ENCODE data around the gene WIZ.

The WIZ gene

DNA sequence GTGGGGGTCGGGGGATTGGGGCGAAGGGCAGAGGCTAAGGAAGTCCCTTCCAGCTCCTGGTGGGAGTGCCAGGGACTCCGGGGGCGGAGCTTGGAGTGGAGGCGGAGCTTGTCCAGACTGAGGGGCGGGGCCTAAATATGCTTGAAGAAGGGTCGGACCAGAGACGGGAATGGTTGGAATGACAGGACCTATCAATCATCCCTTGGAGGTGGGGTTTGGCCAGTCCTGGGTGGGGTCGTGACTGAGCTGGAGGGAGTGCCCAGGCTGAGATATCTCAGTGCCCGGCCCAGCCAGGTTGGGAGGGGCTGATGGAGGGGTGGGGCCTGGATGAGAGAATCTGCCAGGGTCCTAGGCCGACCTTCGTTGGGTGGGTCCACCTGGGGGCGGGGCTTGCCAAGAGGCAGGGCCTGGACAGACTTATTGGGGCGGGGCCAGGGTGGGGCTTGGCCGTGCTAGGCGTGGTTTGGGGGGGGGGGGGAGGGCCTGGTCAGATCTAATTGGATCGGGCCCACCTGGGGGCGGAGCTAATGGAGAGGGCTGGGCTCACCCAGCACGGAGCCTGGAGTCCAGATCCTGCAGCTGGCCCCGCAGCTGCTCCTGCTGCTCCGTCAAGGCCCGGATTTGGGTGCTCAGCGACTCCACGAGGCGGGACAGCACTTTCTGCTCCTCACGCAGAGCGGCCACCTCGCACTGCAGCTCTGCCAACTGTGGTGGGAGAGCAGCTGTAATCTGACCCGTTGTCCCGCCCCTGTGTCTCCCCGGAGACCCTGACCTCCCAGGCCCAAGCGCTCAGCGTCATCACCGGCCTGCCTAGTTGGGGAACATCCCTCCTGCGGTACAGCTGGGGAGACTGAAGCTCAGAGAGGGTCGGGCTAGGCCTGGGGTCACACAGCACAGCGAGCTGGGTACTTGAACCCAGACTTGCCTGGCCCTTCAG is 2.6 kb upstream of the WIZ start:
- TF ChIP-seq, protein P1, sequence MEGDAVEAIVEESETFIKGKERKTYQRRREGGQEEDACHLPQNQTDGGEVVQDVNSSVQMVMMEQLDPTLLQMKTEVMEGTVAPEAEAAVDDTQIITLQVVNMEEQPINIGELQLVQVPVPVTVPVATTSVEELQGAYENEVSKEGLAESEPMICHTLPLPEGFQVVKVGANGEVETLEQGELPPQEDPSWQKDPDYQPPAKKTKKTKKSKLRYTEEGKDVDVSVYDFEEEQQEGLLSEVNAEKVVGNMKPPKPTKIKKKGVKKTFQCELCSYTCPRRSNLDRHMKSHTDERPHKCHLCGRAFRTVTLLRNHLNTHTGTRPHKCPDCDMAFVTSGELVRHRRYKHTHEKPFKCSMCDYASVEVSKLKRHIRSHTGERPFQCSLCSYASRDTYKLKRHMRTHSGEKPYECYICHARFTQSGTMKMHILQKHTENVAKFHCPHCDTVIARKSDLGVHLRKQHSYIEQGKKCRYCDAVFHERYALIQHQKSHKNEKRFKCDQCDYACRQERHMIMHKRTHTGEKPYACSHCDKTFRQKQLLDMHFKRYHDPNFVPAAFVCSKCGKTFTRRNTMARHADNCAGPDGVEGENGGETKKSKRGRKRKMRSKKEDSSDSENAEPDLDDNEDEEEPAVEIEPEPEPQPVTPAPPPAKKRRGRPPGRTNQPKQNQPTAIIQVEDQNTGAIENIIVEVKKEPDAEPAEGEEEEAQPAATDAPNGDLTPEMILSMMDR (conservative IDR thresholded peaks at IDR 0.05; ENCODE audit: low read depth, low read length) = no peak
- peak overlapping the region; percentile 37 for H3K4me3 ChIP-seq (ENCODE audit: low read length)
- DNase-seq (ENCODE audit: low read depth) = peak; percentile 59

DNA sequence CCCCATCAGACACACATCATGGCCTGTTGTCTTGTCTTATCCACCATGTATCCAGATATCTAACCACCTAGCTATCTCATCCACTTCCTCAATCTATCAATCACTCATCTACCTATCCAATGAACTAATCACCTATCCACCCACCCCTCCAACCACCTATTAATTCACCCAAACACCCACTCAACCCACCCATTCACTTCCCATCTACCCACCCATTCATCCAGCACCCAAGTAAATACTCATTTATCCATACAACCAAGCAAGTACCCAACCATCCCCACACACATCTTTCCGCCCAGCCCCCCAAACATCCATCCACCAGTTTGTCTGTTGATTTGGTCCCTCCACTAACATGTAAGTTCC is 753 bp upstream of the WIZ start:
- TF ChIP-seq, protein P1 (conservative IDR thresholded peaks at IDR 0.05; ENCODE audit: low read depth, low read length) = no peak
- no peak overlapping the region for H3K4me3 ChIP-seq (ENCODE audit: low read length)
- DNase-seq (ENCODE audit: low read depth) = no peak

DNA sequence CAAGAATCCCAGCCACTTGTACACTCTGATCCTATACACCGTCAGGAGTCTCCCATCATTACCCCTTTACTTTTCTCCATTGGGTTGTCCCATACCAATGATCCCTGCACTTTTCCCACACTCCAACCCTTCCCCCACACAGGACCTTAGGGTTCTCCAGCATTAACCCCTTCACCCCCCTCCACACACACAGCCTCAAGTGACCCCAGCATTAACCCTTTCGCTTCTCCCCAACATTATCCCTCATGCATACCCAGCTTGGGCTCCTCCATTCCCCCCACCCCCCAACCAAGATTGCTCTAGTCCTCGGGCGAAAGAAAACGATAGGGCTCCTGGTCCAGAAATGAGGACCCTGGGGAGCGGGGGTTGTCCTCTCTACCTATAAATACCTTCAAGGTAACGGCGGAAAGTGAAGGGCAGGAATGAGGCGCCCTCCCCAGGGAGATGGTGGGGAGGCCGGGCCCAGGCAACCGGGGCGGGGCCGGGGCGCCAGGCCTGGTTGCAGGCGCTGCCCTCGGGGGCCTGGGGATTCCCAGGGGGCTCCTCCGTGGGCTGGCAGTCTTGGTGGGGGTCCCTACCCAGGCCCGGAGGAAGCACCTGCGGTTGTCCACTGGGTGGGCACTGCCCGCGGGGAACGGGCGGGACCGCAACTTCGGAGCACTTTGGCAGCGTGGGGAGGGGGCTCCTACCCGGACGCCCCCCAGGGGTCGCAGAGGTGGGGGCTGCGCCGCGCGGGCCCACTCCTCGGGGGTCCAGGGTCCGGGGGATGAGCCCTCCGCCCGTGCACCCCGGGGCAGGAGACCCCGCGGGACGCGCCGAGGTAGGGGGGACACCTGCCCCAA is 757 bp downstream of the WIZ start:
- TF ChIP-seq, protein P1 (conservative IDR thresholded peaks at IDR 0.05; ENCODE audit: low read depth, low read length) = no peak
- no peak for DNase-seq (ENCODE audit: low read depth)
- H3K4me3 ChIP-seq (ENCODE audit: low read length) = peak overlapping the region; percentile 65

DNA sequence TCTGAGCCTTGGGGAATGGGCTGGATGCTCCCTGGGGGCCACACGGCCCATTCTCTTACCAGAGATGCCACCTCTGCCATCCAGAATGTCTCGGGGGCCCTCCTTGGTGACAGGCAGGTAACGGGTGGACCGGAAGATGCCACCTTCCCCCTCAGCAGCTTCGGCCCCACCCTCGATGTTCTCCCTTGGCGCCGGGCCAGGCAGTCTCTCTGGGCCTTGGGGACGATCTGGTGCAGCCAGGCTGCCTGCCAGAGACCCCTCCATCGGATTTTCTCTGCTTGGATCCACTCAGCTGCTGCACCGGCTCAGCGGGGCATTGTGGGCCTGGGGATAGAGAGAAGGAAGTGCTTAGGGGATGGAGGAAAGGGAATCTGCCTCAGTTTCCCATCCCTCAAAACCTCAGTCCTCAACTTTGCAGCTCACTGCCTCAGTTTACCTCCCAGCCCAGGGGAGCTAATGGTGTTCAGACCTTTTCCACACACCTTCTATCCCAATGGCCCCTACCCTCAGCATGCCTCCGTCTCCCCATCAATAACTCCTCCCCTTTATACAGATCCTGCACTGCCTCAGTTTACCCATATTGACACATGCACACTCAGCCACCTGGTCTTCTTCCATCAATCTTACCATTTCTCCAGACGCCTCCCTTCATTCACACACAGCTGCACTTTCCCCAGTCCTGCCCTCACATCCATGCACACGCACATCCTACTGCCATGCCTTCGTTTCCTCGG is 1.5 kb downstream of the WIZ start:
- TF ChIP-seq, protein P1 (conservative IDR thresholded peaks at IDR 0.05; ENCODE audit: low read depth, low read length) = no peak
- DNase-seq (ENCODE audit: low read depth) = no peak
- H3K4me3 ChIP-seq (ENCODE audit: low read length) = peak overlapping the region; percentile 65

DNA sequence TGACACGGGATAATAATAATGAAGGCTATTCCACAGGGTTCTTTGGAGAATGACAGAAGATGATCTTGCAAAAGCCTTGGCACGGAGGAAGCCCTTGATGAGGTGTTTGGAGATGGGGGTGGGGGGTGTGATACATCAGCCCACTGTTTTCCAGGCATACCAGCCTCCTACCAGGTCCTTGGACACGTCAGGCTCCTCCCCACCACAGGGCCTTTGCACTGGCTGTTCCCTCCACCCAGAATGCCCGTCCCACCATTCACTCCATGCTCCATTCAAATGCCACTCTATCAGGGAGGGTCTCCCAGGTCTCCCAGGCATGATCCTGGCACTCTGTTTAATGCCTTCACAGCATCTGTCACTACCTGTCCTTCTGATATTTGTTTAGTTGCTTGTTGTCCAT is 2.7 kb downstream of the WIZ start:
- no peak overlapping the region for H3K4me3 ChIP-seq (ENCODE audit: low read length)
- TF ChIP-seq, protein P1 (conservative IDR thresholded peaks at IDR 0.05; ENCODE audit: low read depth, low read length) = no peak
- DNase-seq (ENCODE audit: low read depth) = no peak

DNA sequence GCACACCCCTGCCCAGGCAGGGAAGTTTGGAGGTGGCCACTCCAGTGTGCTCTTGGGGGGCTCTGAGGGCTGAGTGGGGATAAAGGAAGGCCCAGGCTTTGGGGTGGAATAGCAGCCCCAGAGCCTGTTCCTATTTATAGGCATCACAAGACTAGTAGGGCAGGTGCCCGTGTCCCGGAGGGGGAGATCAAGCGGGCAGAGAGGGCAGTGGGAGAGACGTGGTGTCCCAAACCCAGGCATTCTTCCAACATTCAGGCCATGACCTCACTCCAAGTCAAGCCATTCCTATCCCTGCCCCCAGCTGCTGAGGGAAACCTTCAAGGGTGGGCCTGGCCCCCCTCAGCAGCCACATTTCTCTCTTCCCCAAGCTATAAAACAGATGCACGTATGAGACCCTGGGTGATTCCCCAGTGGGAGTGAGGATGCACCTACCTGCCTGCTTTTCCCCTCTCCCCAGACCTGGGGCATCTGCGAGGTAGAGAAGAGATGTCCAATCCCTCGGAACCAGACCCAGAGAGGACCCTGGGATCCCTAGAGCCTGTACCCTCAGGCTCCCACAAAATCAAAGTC is 3.9 kb downstream of the WIZ start:
- no peak overlapping the region for H3K4me3 ChIP-seq (ENCODE audit: low read length)
- TF ChIP-seq, protein P1 (conservative IDR thresholded peaks at IDR 0.05; ENCODE audit: low read depth, low read length) = no peak

More for the DNA sequence above, 3.9 kb downstream of the WIZ start:
- DNase-seq (ENCODE audit: low read depth) = no peak
